HCT116 (cell line): Measurements from ENCODE around the gene HERPUD1. TPM values are rescaled to one million over a fixed set of nuclear protein-coding genes. Genes with fewer than 3 reads are reported as not detected.

Source experiments
- ATAC-seq: fragments of 200-7000 bp; cut with Tn5 transposase; 2 replicates; pipeline ENCODE4 v1.9.1; 2020; ENCODE audit warnings: mild to moderate bottlenecking, moderate library complexity
- BruUV-seq: library from RNA; stranded (reverse); fragments of 400-500 nt; replicated peaks from 2 replicates; lab custom pipeline; 2021; lab: Mats Ljungman, UMichigan
- CTCF ChIA-PET: fragments of 300-600 bp; sonication (Branson Sonifier 250); formaldehyde crosslinking; loops from one replicate; lab custom pipeline; 2021; ENCODE audit warnings: antibody characterized with exemption; lab: Charles Lee
- POLR2A ChIA-PET: fragments of 300-600, 350-600 bp; sonication (Branson Sonifier 250); formaldehyde crosslinking; loops from one replicate; lab custom pipeline; 2021; ENCODE audit warnings: antibody characterized with exemption; lab: Charles Lee
- RAD21 ChIA-PET, 2 experiments: fragments of 300-600 bp; sonication (Branson Sonifier 250); formaldehyde crosslinking; loops; one replicate each; lab custom pipeline; 2023; ENCODE audit warnings: low total read pairs in 2 of 2; ENCODE audit not compliant: uncharacterized antibody in 2 of 2, unreplicated experiment in 2 of 2, low non-redundant PET in 1 of 2; lab: Charles Lee
- DNase-seq: peaks from one replicate; pipeline ENCODE4 v3.0.0-alpha.2; 2010; ENCODE audit warnings: low read depth, low spot score
- H2AFZ ChIP-seq: fragments of 200-600 bp; shearing (Covaris generic), sonication (generic); 2 replicates; pipeline ENCODE4 v1.6.1; 2017; ENCODE audit warnings: low read depth, mixed run types, mixed read lengths, antibody characterized with exemption, low read length; ENCODE audit not compliant: poor library complexity, severe bottlenecking
- H3K27ac ChIP-seq: 2 replicates; pipeline ENCODE4 v1.5.1; 2012; ENCODE audit warnings: low read depth, low read length
- H3K27me3 ChIP-seq: fragments of 200-600 bp; sonication (generic); 2 replicates; pipeline ENCODE4 v1.6.1; 2016; ENCODE audit warnings: mixed run types, low read length, mixed read lengths; ENCODE audit not compliant: insufficient read depth
- H3K36me3 ChIP-seq, 2 experiments: fragments of 200-500 bp in 1 of 2; fragments of 200-600 bp in 1 of 2; sonication (Bioruptor generic) in 1 of 2; sonication (generic) in 1 of 2; 2 replicates each; pipeline versions ENCODE4 v1.5.1 to v1.6.1; 2014 to 2016; ENCODE audit warnings: low read length in 2 of 2, inconsistent platforms in 1 of 2, mixed read lengths in 1 of 2, mixed run types in 1 of 2; ENCODE audit not compliant: insufficient read depth in 2 of 2, control insufficient read depth in 1 of 2
- H3K4me1 ChIP-seq, 2 experiments: fragments of 200-600 bp in 1 of 2; sonication (generic) in 1 of 2; 2 replicates each; pipeline versions ENCODE4 v1.5.1 to v1.6.1; 2012 to 2017; ENCODE audit warnings: low read length in 2 of 2, inconsistent platforms in 1 of 2, mild to moderate bottlenecking in 1 of 2, mixed read lengths in 1 of 2, mixed run types in 1 of 2, moderate library complexity in 1 of 2; ENCODE audit not compliant: insufficient read depth in 2 of 2, control insufficient read depth in 1 of 2
- H3K4me2 ChIP-seq: fragments of 200-600 bp; sonication (generic); 2 replicates; pipeline ENCODE4 v1.6.1; 2017; ENCODE audit warnings: mixed run types, low read length, mixed read lengths
- H3K4me3 ChIP-seq, 2 experiments: fragments of 200-600 bp in 1 of 2; sonication (generic) in 1 of 2; replicated peaks in 1 of 2; 2 replicates each; pipeline ENCODE4 v1.5.1; 2011 to 2016; ENCODE audit warnings: low read length in 2 of 2, control low read depth in 1 of 2, low read depth in 1 of 2, mild to moderate bottlenecking in 1 of 2, mixed read lengths in 1 of 2, mixed run types in 1 of 2
- H3K79me2 ChIP-seq: fragments of 200-600 bp; sonication (generic); 2 replicates; pipeline ENCODE4 v1.6.1; 2017; ENCODE audit warnings: mild to moderate bottlenecking, mixed run types, low read length, moderate library complexity, mixed read lengths; ENCODE audit not compliant: insufficient read depth
- H3K9ac ChIP-seq: fragments of 200-600 bp; sonication (generic); 2 replicates; pipeline ENCODE4 v1.6.1; 2016; ENCODE audit warnings: low read length, mixed read lengths
- H3K9me2 ChIP-seq: fragments of 200-600 bp; sonication (generic), shearing (Covaris generic); 2 replicates; pipeline ENCODE4 v1.6.1; 2017; ENCODE audit warnings: mixed run types, mild to moderate bottlenecking, moderate library complexity; ENCODE audit not compliant: insufficient read depth
- H3K9me3 ChIP-seq, 2 experiments: fragments of 200-500 bp in 1 of 2; fragments of 200-600 bp in 1 of 2; sonication (Bioruptor generic) in 1 of 2; sonication (generic) in 1 of 2; 2 replicates each; pipeline ENCODE4 v1.6.1; 2014 to 2017; ENCODE audit warnings: low read length in 2 of 2, mixed read lengths in 2 of 2, inconsistent platforms in 1 of 2, low read depth in 1 of 2, mild to moderate bottlenecking in 1 of 2, mixed run types in 1 of 2, moderate library complexity in 1 of 2; ENCODE audit not compliant: control insufficient read depth in 1 of 2, insufficient read depth in 1 of 2
- H4K20me1 ChIP-seq: fragments of 200-600 bp; sonication (generic), shearing (Covaris generic); 2 replicates; pipeline ENCODE4 v1.6.1; 2017; ENCODE audit warnings: mixed run types, mild to moderate bottlenecking, moderate library complexity; ENCODE audit not compliant: insufficient read depth
- CBX3 ChIP-seq: IDR thresholded peaks from 2 replicates; pipeline ENCODE4 v1.6.1; 2012; ENCODE audit warnings: low read depth
- CEBPB ChIP-seq: IDR thresholded peaks from 2 replicates; pipeline ENCODE4 v1.6.1; 2012; ENCODE audit warnings: low read depth
- EZH2 ChIP-seq: fragments of 200-600 bp; sonication (generic); IDR thresholded peaks from 2 replicates; pipeline ENCODE4 v1.6.1; 2017; ENCODE audit warnings: antibody characterized with exemption, mixed run types
- EZH2phosphoT487 ChIP-seq: fragments of 200-600 bp; IDR thresholded peaks from 2 replicates; pipeline ENCODE4 v1.6.1; 2018; ENCODE audit warnings: antibody characterized with exemption, borderline replicate concordance
- FOSL1 ChIP-seq: IDR thresholded peaks from 2 replicates; pipeline ENCODE4 v1.6.1; 2012; ENCODE audit warnings: low read depth
- JUND ChIP-seq: IDR thresholded peaks from 2 replicates; pipeline ENCODE4 v1.6.1; 2012
- POLR2A ChIP-seq: IDR thresholded peaks from 2 replicates; pipeline ENCODE4 v1.7.0; 2011; ENCODE audit warnings: borderline replicate concordance; ENCODE audit not compliant: insufficient read depth, insufficient read length; ENCODE audit errors: extremely low read depth
- POLR2AphosphoS5 ChIP-seq: IDR thresholded peaks from 2 replicates; pipeline ENCODE4 v1.6.1; 2011; ENCODE audit warnings: mild to moderate bottlenecking, low read depth, low read length, moderate library complexity
- SIN3A ChIP-seq: IDR thresholded peaks from 2 replicates; pipeline ENCODE4 v1.6.1; 2012; ENCODE audit warnings: low read depth
- SRF ChIP-seq: IDR thresholded peaks from 2 replicates; pipeline ENCODE4 v1.6.1; 2012; ENCODE audit warnings: low read depth
- TCF7L2 ChIP-seq: IDR thresholded peaks from 2 replicates; pipeline ENCODE4 v1.7.0; 2011; ENCODE audit warnings: borderline replicate concordance, inconsistent platforms; ENCODE audit not compliant: insufficient read depth, insufficient read length; ENCODE audit errors: extremely low read depth
- YY1 ChIP-seq: IDR thresholded peaks from 2 replicates; pipeline ENCODE4 v1.6.1; 2011; ENCODE audit warnings: low read length, low read depth, moderate library complexity, mild to moderate bottlenecking; ENCODE audit not compliant: insufficient replicate concordance; ENCODE audit errors: extremely low read depth
- ZFX ChIP-seq: fragments of 450-650 bp; IDR thresholded peaks from 2 replicates; pipeline ENCODE4 v1.6.1; 2017
- intact Hi-C: fragments of 100-400 bp; cut with micrococcal nuclease; formaldehyde crosslinking; loops from 2 replicates; pipeline ENCODE4 v1.10.0; 2022
- total RNA-seq: library from RNA; stranded (reverse); gene quantifications from one replicate; pipeline ENCODE4 v1.2.1, GENCODE V29; 2021; ENCODE audit not compliant: unreplicated experiment
- TF ChIP-seq, protein P1 (sequence below), 3 experiments: fragments of 200-600 bp in 1 of 3; sonication (generic) in 1 of 3; IDR thresholded peaks in 2 of 3; conservative IDR thresholded peaks in 1 of 3; 2 replicates each; pipeline ENCODE4 v1.5.1; 2012 to 2017; ENCODE audit warnings: low read depth in 2 of 3, low read length in 2 of 3, antibody characterized with exemption in 1 of 3, borderline replicate concordance in 1 of 3, control low read depth in 1 of 3, mild to moderate bottlenecking in 1 of 3, mixed read lengths in 1 of 3, mixed run types in 1 of 3, moderate library complexity in 1 of 3; ENCODE audit not compliant: insufficient read depth in 1 of 3
- TF ChIP-seq, protein P2 (sequence below): IDR thresholded peaks from 2 replicates; pipeline ENCODE4 v1.6.1; 2012
- TF ChIP-seq, protein P3 (sequence below): IDR thresholded peaks from 2 replicates; pipeline ENCODE4 v1.6.1; 2012

HERPUD1 gene
- total RNA-seq, 1 experiment from 2014 or later = 113 TPM

DNA sequence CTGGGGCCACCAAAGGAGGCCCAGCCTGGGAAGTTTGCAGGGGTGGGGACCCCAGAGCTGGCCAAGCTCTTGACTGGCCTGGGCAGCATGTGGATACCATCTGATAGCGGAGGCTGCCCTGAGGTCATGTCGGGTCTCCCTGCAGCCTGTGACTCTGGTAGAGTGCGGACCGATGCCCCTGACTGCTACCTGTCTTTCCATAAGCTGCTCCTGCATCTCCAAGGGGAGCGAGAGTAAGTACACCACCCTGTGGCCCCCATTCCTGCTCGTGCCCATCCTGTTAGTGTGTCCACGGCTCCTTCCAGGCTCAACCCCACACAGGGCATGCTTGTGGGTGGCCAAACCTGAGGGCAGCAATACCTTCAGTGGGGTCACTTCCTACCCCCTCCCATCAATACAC, 37.8 kb downstream of the HERPUD1 start:
- Histone ChIP-seq H3K27me3 (no peaks in the 10 kb centered on the region), H3K9ac (no peak overlapping the region), H4K20me1 (no peaks in the 10 kb centered on the region), H3K9me3 (no peaks in the 10 kb centered on the region), H3K79me2 (no peaks in the 10 kb centered on the region), H3K4me2 (no peak overlapping the region), H3K27ac (no peak overlapping the region), H2AFZ (no peak overlapping the region), H3K9me2 (no peaks in the 10 kb centered on the region), H3K4me1 (peaks cover 3 to 8% of the 10 kb centered on the region in 2 experiments; a peak in 3 of 4 replicates)
- DNase-seq (no peak), ATAC-seq (no peak)
- intact Hi-C loops = no loop called here
- POLR2A ChIA-PET = no interaction called here
- CTCF ChIA-PET = no interaction called here
- RAD21 ChIA-PET = no interaction called here
- BruUV-seq = no TSS peak
- no peak for TF ChIP-seq POLR2A
- TF ChIP-seq JUND = no peak
- TF ChIP-seq ZFX = no peak
- TF ChIP-seq, protein P1, sequence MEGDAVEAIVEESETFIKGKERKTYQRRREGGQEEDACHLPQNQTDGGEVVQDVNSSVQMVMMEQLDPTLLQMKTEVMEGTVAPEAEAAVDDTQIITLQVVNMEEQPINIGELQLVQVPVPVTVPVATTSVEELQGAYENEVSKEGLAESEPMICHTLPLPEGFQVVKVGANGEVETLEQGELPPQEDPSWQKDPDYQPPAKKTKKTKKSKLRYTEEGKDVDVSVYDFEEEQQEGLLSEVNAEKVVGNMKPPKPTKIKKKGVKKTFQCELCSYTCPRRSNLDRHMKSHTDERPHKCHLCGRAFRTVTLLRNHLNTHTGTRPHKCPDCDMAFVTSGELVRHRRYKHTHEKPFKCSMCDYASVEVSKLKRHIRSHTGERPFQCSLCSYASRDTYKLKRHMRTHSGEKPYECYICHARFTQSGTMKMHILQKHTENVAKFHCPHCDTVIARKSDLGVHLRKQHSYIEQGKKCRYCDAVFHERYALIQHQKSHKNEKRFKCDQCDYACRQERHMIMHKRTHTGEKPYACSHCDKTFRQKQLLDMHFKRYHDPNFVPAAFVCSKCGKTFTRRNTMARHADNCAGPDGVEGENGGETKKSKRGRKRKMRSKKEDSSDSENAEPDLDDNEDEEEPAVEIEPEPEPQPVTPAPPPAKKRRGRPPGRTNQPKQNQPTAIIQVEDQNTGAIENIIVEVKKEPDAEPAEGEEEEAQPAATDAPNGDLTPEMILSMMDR (IDR thresholded peaks at IDR 0.05 in 2 of 3, conservative IDR thresholded peaks at IDR 0.05 in 1 of 3; ENCODE audit: borderline replicate concordance in 1 of 3, insufficient read depth in 1 of 3, low read depth in 2 of 3, low read length in 2 of 3) = no peak
- no peak for TF ChIP-seq SIN3A
- no peak for TF ChIP-seq POLR2AphosphoS5
- TF ChIP-seq, protein P2, sequence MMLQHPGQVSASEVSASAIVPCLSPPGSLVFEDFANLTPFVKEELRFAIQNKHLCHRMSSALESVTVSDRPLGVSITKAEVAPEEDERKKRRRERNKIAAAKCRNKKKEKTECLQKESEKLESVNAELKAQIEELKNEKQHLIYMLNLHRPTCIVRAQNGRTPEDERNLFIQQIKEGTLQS = no peak
- TF ChIP-seq CBX3 = no peak
- TF ChIP-seq FOSL1 = no peak
- no peak for TF ChIP-seq TCF7L2
- TF ChIP-seq SRF = no peak
- TF ChIP-seq, protein P3, sequence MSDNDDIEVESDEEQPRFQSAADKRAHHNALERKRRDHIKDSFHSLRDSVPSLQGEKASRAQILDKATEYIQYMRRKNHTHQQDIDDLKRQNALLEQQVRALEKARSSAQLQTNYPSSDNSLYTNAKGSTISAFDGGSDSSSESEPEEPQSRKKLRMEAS = no peak
- TF ChIP-seq YY1 = no peak
- no peak for TF ChIP-seq CEBPB
- TF ChIP-seq EZH2phosphoT487 = no peak
- no peak for TF ChIP-seq EZH2
- TF ChIP-seq, all 23 proteins: peak for 0
- Histone ChIP-seq H3K4me3 (no peak overlapping the region), H3K36me3 (no peaks in the 10 kb centered on the region)
